KBM-7 (cell line): ENCODE data around the gene DHRS7C.

Experiments
- DNase-seq: peaks from one replicate; pipeline ENCODE4 v3.0.0-alpha.2; 2015
- in situ Hi-C: fragments of 300-500 bp; cut with MboI; formaldehyde crosslinking; loops from 2 replicates; pipeline ENCODE4 v1.14.3; 2020; ENCODE audit warnings: low sequenced_read_pairs, low pct_unique_long_range_greater_than_20kb, mixed read lengths

The DHRS7C gene

GRCh38 chr17:9790889-9791876, at the start of gene DHRS7C:
TSS of gene DHRS7C (minus strand) at chr17:9791592. CDS start at chr17:9791284, 308 bp downstream.
- in situ Hi-C loops: no loop called here
- no peak for DNase-seq

GRCh38 chr17:9839433-9839832, 48.0 kb upstream of the DHRS7C start:
- in situ Hi-C loops: no loop called here
- DNase-seq: no peak

- in situ Hi-C loops: no loop called here
- DNase-seq: no peak
Measured at GRCh38 chr17:9837551-9838471, 46.4 kb upstream of the DHRS7C start.

GRCh38 chr17:9833922-9834321, 42.5 kb upstream of the DHRS7C start:
- no peak for DNase-seq
- in situ Hi-C loops: no loop called here

- in situ Hi-C loops: no loop called here
- no peak for DNase-seq
Measured at GRCh38 chr17:9830711-9831110, 39.3 kb upstream of the DHRS7C start.

- no peak for DNase-seq
- in situ Hi-C loops: no loop called here
Measured at GRCh38 chr17:9829343-9829742, 38.0 kb upstream of the DHRS7C start.

GRCh38 chr17:9828296-9829295, 37.2 kb upstream of the DHRS7C start:
- in situ Hi-C loops: no loop called here
- no peak for DNase-seq

GRCh38 chr17:9825641-9826150, 34.3 kb upstream of the DHRS7C start, which contains the start of gene GLP2R:
TSS of gene GLP2R (plus strand) at chr17:9825924. CDS start at chr17:9826064, 140 bp downstream.
- DNase-seq: no peak
- in situ Hi-C loops: no loop called here

GRCh38 chr17:9824797-9825338, 33.5 kb upstream of the DHRS7C start:
- in situ Hi-C loops: no loop called here
- DNase-seq: no peak

GRCh38 chr17:9824094-9824493, 32.7 kb upstream of the DHRS7C start:
- DNase-seq: no peak
- in situ Hi-C loops: no loop called here

GRCh38 chr17:9821921-9822320, 30.5 kb upstream of the DHRS7C start, which contains the start of gene GSG1L2:
TSS of gene GSG1L2 (minus strand) at chr17:9822079. CDS start at chr17:9822071, 8 bp downstream.
- no peak for DNase-seq
- in situ Hi-C loops: no loop called here

- DNase-seq: no peak
- in situ Hi-C loops: no loop called here
Measured at GRCh38 chr17:9820448-9820847, 29.1 kb upstream of the DHRS7C start.

- no peak for DNase-seq
- in situ Hi-C loops: no loop called here
Measured at GRCh38 chr17:9818760-9819159, 27.4 kb upstream of the DHRS7C start.

GRCh38 chr17:9817086-9817485, 25.7 kb upstream of the DHRS7C start:
- in situ Hi-C loops: no loop called here
- no peak for DNase-seq

- no peak for DNase-seq
- in situ Hi-C loops: no loop called here
Measured at GRCh38 chr17:9816472-9816871, 25.1 kb upstream of the DHRS7C start.

- DNase-seq: no peak
- in situ Hi-C loops: no loop called here
Measured at GRCh38 chr17:9814337-9814945, 23.0 kb upstream of the DHRS7C start.

GRCh38 chr17:9813166-9813565, 21.8 kb upstream of the DHRS7C start:
- in situ Hi-C loops: no loop called here
- no peak for DNase-seq

GRCh38 chr17:9811537-9811936, 20.1 kb upstream of the DHRS7C start:
- DNase-seq: no peak
- in situ Hi-C loops: no loop called here
